ENCODE results near the gene TMEM125.

Gene TMEM125

DNA sequence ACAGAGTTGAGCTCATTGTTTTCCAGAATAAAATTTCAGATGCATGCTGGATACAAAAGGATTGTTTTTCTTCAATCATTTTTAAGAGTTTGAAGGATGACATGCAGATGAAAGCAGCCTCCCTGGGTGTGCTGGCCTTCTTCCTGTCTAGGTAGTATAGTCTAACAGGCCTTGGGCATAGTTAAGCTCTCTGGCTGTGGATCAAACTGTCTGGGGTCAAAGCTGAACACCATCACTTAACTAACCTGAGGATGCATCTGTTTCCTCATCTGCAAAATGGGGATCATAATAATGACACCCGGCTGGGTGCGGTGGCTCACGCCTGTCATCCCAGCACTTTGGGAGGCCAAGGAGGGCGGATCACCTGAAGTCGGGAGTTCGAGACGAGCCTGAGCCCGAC is 25.0 kb downstream of the TMEM125 start:
- TF ChIP-seq JUND (IDR thresholded peaks at IDR 0.05; ENCODE audit: low read depth): no peak
- DNase-seq (ENCODE audit: low read depth in 1 of 2, low spot score in 1 of 2): no peak
- in situ Hi-C loops (cut with HindIII; ENCODE audit: low pct_unique_long_range_greater_than_20kb, low sequenced_read_pairs): no loop called here

DNA sequence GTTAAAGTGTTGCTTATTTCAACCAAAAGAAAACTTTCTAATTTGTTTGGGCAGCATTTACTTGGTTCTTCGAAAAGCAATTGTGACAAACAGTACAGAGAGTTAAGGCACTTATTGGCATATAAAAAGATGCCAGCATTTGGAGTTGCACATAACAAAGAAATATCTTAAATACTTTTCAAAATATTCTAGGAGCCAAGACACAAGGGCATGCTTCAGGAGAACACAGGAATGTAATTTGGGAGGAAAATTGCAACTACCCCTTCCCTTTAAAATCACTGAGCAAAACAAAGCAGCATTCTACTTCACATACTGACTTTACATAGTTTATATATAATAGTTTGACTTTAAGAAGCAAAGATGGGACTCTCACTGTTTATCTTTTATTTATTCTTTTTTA is 26.4 kb downstream of the TMEM125 start:
- TF ChIP-seq JUND (IDR thresholded peaks at IDR 0.05; ENCODE audit: low read depth): no peak
- in situ Hi-C loops (cut with HindIII; ENCODE audit: low pct_unique_long_range_greater_than_20kb, low sequenced_read_pairs): no loop called here
- no peak for DNase-seq (ENCODE audit: low read depth in 1 of 2, low spot score in 1 of 2)

DNA sequence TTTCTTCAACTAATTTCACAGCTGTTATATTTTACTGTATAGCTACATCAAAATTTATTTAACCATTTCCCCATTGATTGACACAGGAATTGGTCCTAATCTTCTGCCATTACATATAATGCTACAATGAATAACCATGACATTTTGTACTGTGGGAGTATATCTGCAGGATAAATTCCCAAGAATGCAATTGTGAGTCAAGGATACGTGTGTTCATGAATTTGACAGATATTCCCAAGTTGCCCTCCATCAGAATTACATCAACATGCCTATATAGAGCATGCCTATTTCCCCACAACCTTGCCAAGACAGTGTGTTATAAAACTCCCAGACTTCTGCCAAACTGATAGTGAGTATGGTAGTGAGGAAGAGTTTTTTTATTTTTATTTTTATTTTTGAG is 28.3 kb downstream of the TMEM125 start:
- no peak for DNase-seq (ENCODE audit: low read depth in 1 of 2, low spot score in 1 of 2)
- in situ Hi-C loops (cut with HindIII; ENCODE audit: low pct_unique_long_range_greater_than_20kb, low sequenced_read_pairs): no loop called here
- TF ChIP-seq JUND (IDR thresholded peaks at IDR 0.05; ENCODE audit: low read depth): no peak

DNA sequence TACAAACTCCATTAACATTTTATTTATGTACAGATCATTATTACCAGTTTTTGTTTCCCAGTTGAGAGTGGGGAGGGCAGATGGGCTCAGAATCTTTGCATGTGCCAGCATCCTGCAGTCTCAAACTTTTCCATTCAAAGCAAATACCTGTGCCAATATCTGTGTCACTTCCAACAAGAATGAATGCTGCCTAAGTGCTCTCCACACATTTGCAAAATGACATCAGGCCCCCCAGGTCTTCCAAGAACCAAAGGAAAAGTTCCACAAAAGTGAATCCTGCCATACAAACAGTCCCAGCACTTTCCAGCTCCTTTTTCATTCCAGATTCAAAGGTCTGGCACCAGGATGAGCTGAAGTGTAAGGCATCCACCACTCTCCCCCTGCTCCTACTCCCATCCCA is 29.3 kb downstream of the TMEM125 start:
- no peak for DNase-seq (ENCODE audit: low read depth in 1 of 2, low spot score in 1 of 2)
- no peak for TF ChIP-seq JUND (IDR thresholded peaks at IDR 0.05; ENCODE audit: low read depth)
- in situ Hi-C loops (cut with HindIII; ENCODE audit: low pct_unique_long_range_greater_than_20kb, low sequenced_read_pairs): no loop called here

DNA sequence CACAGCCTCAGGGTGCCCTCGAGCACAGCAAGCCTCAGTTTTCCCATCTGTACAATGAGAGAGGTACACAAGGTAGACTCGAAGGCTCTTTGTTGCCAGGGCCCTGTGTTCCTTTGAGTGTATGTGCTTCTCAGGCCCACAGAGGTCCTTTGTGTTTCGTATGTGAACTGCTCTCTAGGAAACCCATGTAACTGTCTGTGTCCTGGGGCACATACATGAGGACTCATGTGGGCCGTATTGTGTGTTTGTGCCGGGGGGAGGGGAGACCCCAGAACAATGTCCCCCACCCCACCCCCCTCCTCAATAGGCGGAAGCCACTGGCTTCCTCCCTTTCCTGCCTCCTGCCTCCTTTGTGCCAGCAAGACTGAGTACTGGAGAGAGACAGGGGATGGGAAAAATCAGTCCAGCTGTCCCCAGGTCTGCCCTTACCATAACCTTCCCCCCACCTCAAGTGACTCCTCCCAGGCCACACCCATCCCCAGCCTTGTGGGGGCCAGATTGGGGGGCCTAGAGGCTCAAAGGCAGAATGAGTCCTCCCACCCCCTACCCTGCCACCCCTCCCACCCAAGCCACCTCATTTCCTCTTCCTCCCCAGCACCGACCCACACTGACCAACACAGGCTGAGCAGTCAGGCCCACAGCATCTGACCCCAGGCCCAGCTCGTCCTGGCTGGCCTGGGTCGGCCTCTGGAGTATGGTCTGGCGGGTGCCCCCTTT is 30.8 kb downstream of the TMEM125 start, which contains the start of gene TIE1:
TSS of gene TIE1 (plus strand) at position 605 of the 717 bp plus-strand sequence. CDS start at position 695, 90 bp downstream.
- no peak for DNase-seq (ENCODE audit: low read depth in 1 of 2, low spot score in 1 of 2)
- in situ Hi-C loops (cut with HindIII; ENCODE audit: low pct_unique_long_range_greater_than_20kb, low sequenced_read_pairs): no loop called here
- TF ChIP-seq JUND (IDR thresholded peaks at IDR 0.05; ENCODE audit: low read depth): no peak

DNA sequence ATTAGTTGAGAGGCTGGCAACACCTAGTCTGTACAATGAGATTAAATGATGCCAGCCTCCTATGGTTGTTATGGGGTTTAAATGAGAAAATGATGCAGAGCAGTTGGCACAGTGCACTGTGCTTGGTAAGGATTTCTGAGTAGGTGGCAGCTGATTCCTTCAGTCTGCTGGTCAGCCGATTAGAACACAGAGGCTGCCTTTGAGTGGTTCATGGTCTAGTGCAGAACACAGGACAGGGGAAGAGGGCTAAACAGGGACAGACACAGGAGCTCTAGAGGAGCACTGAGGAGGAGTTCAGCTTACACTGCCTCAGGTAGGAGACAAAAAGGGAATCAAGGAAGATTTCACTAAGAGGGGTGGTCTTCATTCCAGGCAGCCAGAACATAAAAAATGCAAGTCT is 32.4 kb downstream of the TMEM125 start:
- no peak for TF ChIP-seq JUND (IDR thresholded peaks at IDR 0.05; ENCODE audit: low read depth)
- no peak for DNase-seq (ENCODE audit: low read depth in 1 of 2, low spot score in 1 of 2)
- in situ Hi-C loops (cut with HindIII; ENCODE audit: low pct_unique_long_range_greater_than_20kb, low sequenced_read_pairs): no loop called here

DNA sequence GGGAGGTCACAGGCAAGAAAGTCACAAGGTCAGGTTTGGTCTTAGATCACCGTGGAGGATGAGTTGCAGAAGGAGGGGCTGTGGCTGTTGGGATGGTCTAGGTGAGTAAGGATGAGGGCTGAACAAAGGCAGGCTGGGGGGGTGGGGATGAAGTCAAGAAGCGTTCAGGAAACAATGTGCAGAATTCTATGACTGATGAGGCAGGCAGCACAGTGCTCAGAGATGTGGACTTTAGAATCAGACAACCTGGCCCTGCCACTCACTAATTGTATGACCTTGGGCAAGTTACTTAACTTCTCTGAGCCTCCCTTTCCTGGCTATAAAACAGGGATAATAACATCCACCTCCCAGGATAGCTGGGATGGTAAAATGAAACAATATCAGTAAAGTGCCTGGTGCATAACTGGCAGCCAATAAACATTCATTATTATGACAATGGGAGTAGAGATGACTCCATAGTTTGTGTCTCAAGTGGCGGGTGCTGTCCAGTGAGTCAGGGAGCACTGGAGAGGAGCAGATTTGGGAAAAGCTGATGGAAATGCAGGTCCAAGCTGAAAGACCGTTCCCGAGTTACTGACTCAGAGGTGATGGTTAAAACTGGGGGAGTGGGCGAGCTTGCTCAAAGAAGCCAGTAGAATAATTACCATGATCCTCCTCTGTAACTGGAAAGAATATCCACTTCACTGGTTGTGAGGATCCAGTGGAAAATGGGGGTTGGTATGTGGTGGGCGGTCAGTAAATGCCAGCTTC is 33.1 kb downstream of the TMEM125 start:
- in situ Hi-C loops (cut with HindIII; ENCODE audit: low pct_unique_long_range_greater_than_20kb, low sequenced_read_pairs): no loop called here
- DNase-seq (ENCODE audit: low read depth in 1 of 2, low spot score in 1 of 2): no peak
- TF ChIP-seq JUND (IDR thresholded peaks at IDR 0.05; ENCODE audit: low read depth): no peak

DNA sequence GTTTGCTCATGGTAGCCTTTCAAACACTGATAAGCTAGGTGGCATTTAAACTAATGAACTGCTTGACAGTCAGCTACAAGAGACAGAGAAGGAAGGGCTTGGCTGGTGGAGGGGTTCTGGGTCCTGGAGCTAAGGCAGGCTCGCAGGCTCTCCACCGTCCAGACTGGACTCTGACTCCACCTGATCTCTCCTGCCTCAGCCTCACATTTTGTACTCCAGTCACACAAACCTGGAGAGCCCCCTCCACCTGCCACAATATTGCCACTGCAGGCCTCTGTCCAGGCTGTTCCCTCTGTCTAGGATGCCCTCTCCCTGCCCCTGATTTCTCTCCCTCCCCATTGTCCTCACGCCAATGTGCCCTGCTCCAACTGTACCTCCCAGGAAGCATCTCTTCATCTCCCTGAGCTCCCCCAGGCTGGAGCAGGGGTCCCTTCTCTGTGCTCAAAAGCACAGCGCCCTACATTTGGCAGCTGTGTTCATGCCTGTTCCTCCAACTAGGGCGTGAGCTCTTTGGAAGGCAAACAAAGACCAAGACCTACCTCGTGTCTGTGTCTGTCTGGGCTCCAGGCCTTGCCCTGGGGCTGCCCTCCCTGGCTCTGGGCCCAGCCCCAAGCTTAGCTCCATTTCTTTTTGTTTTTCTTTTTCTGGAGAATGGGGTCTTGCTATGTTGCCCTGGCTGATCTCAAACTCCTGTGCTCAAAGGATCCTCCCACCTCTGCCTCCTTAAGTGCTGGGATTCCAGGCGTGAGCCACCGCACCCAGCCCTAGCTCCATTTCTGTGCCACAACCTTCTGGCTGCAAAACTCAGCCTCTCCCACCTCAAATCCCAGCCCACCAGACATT is 33.9 kb downstream of the TMEM125 start:
- DNase-seq (ENCODE audit: low read depth in 1 of 2, low spot score in 1 of 2): no peak
- in situ Hi-C loops (cut with HindIII; ENCODE audit: low pct_unique_long_range_greater_than_20kb, low sequenced_read_pairs): no loop called here
- no peak for TF ChIP-seq JUND (IDR thresholded peaks at IDR 0.05; ENCODE audit: low read depth)

DNA sequence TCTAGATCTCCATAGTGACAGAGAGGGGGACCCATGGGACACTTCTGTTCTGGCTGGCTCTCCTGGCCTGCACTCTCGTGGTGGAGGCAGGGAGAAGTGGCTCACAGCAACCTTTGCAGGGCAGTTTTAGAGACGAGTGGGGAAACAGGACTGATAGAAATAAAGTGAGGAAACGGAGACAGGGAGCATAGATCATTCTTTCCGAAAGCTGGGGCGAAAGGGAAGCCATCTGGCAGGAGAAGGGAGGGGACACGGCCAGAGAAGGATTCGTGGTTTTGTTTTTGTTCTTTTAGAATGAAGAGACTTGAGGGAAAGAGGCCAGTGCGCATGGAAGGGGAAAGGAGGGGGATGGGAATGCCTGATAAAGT is 34.5 kb downstream of the TMEM125 start:
- TF ChIP-seq JUND (IDR thresholded peaks at IDR 0.05; ENCODE audit: low read depth): no peak
- DNase-seq (ENCODE audit: low read depth in 1 of 2, low spot score in 1 of 2): no peak
- in situ Hi-C loops (cut with HindIII; ENCODE audit: low pct_unique_long_range_greater_than_20kb, low sequenced_read_pairs): no loop called here

GRCh38 chr1:43304771-43305300 is 35.1 kb downstream of the TMEM125 start:
- DNase-seq (ENCODE audit: low read depth in 1 of 2, low spot score in 1 of 2): no peak
- in situ Hi-C loops (cut with HindIII; ENCODE audit: low pct_unique_long_range_greater_than_20kb, low sequenced_read_pairs): no loop called here
- TF ChIP-seq JUND (IDR thresholded peaks at IDR 0.05; ENCODE audit: low read depth): no peak

DNA sequence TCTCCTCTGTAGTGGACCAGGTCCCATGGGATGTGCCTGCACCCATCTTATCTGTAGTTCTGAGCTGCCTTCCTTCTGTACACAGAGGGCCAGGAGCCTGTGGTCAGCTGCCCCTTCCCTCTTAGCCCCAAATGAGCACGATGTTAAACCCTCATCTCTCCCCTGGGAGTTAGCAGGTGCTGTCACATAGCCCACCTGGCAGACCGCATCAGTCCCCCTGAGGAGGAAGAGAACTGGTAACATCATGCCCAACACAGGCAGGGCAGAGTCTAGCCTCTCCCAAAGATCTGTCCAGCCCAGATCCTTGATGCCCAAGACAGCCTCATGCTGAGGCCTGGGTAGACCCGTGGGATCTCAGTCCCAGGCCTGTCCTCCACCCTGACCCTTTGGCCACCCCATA is 35.7 kb downstream of the TMEM125 start:
- no peak for DNase-seq (ENCODE audit: low read depth in 1 of 2, low spot score in 1 of 2)
- in situ Hi-C loops (cut with HindIII; ENCODE audit: low pct_unique_long_range_greater_than_20kb, low sequenced_read_pairs): no loop called here
- no peak for TF ChIP-seq JUND (IDR thresholded peaks at IDR 0.05; ENCODE audit: low read depth)

- no peak for DNase-seq (ENCODE audit: low read depth in 1 of 2, low spot score in 1 of 2)
- TF ChIP-seq JUND (IDR thresholded peaks at IDR 0.05; ENCODE audit: low read depth): no peak
- in situ Hi-C loops (cut with HindIII; ENCODE audit: low pct_unique_long_range_greater_than_20kb, low sequenced_read_pairs): no loop called here
These were observed 36.3 kb downstream of the TMEM125 start for GRCh38 chr1:43305926-43306687.
